Renal pelvis (tissue), 4 donors: ENCODE data around the gene HTR6. TPM values are rescaled to one million over a fixed set of nuclear protein-coding genes. Genes with fewer than 3 reads are reported as not detected.

ENCODE experiments used
- DNase-seq: peaks from one replicate; pipeline ENCODE4 v3.0.0-alpha.2; 2013
- polyA plus RNA-seq, 3 donors: library from polyadenylated mRNA; unstranded; fragments of 120-200 nt; gene quantifications; one replicate each; pipeline ENCODE4 v1.2.1, GENCODE V29; 2013; ENCODE audit not compliant: insufficient read length in 3 of 3

HTR6 gene
- polyA plus RNA-seq, 3 donors, result 2.4 to 2.7 (median 2.7) TPM

- DNase-seq, result no peak
Measured at GRCh38 chr1:19687414-19687813, 22.7 kb downstream of the HTR6 start.

- DNase-seq, result no peak
Measured at GRCh38 chr1:19688041-19688842, 23.6 kb downstream of the HTR6 start.

- DNase-seq, result no peak
Measured at GRCh38 chr1:19689085-19689757, 24.5 kb downstream of the HTR6 start.

- DNase-seq, result no peak
Measured at GRCh38 chr1:19689856-19690255, 25.2 kb downstream of the HTR6 start.

GRCh38 chr1:19690342-19690741, 25.7 kb downstream of the HTR6 start:
- no peak for DNase-seq

DNA sequence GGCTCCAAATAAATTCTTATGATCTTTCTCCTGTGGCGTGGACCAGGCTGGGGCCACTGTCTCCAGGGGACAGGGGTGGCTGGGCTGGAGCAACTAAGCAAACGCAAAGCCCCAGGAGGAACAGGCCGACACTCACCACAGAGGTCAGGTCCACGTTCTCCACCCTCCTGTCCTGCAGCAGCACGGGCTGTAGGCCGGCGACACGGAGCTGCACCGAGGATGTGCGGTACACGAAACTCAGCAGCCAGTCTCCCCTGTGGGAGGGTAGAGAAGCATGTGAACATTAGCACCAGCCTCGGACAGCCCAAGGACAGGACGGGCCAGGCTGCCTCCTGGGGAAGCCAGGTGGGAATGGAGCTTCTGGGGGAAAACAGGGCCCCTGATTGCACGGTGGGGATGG, 29.6 kb downstream of the HTR6 start:
- no peak for DNase-seq

DNA sequence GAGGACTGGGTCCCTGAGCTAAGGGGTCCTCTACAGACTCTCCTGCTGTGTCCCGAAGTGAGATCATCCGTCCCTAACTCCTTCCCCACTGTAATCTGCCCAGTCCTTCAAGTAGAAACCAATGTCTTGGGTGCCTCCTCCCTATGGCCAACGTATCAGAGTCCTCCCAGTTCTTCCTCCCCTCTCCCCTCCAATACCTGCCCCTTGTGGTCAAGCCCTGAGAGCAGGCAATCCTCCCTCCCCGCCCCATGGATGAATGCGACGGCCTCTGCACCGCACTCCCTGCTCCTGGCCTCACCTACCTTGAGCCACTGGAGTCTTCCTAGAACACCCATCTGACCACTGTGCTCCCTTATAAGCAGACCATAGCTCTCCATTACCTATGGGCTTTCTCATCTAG, 31.1 kb downstream of the HTR6 start:
- no peak for DNase-seq

- DNase-seq, result no peak
Measured at GRCh38 chr1:19696820-19697219, 32.1 kb downstream of the HTR6 start.

- no peak for DNase-seq
Measured at GRCh38 chr1:19698181-19698580, 33.5 kb downstream of the HTR6 start.

GRCh38 chr1:19700079-19700777, 35.6 kb downstream of the HTR6 start:
- no peak for DNase-seq

- DNase-seq, result no peak
Measured at GRCh38 chr1:19703280-19703679, 38.6 kb downstream of the HTR6 start.

- peak; percentile 65 for DNase-seq
Measured at GRCh38 chr1:19704247-19705113, 39.8 kb downstream of the HTR6 start.

DNA sequence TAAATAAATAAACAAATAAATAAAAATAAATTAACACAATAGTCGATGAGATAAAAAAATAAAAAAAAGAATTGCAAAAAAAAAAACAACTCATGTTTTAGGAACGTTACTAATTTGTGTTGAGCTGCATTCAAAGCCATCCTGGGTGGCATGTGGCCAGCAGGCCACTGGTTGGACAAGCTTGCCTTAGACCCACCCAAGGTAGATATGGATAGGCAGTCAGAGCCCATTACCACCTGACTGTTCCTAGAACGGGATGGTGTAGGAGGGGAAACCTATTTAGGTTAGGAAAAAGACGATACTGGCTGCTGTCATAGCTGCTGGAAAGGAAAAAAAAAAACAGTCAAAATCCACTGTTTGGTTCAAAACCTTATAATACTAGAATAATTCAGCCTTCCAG, 40.8 kb downstream of the HTR6 start:
- DNase-seq, result no peak

DNA sequence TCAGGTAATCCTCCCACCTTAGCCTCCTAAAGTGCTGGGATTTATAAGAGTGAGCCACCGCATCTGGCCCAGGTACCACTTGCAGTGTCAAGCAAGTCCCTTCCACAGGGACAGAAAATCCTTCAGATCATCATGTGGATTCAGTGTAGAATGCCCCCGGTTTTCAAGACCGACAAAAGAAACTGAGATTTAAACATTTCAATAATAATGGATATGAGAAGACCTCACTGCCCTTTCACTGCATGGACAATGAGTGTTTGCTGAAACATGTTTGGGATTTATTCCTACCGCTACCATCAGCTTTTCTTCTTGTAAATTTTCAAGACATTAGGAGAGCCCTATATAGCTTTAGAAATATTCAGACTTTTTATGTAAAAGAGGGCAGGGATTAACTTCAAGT, 41.5 kb downstream of the HTR6 start:
- no peak for DNase-seq

DNA sequence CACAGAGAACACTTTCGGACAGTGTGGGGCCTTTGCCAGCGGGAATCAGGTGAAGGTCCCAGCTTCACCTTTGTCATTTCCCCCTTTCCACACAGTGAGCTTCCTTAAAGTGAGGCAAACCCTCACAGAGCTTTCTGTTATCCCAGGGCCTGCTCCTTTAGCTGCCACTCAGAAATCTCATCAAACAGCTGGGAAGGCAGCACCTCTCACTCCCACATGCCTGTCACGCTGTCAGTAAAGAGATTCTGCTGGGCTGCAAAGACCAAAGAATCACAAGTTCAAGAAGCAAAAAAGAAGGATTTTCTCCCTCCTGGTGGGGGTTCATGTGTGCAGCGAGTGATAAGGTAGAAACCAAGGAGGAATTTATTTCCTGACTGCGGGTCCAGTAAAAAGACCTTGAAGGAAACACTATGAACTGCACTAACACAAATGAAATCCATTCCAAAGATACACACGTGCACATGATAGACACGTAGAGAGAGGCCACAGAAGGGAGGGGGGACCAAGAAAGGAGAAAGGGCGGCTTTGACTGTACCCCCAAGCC, 44.0 kb downstream of the HTR6 start:
- DNase-seq, result no peak

- DNase-seq, result no peak
Measured at GRCh38 chr1:19709260-19709793, 44.7 kb downstream of the HTR6 start.

DNA sequence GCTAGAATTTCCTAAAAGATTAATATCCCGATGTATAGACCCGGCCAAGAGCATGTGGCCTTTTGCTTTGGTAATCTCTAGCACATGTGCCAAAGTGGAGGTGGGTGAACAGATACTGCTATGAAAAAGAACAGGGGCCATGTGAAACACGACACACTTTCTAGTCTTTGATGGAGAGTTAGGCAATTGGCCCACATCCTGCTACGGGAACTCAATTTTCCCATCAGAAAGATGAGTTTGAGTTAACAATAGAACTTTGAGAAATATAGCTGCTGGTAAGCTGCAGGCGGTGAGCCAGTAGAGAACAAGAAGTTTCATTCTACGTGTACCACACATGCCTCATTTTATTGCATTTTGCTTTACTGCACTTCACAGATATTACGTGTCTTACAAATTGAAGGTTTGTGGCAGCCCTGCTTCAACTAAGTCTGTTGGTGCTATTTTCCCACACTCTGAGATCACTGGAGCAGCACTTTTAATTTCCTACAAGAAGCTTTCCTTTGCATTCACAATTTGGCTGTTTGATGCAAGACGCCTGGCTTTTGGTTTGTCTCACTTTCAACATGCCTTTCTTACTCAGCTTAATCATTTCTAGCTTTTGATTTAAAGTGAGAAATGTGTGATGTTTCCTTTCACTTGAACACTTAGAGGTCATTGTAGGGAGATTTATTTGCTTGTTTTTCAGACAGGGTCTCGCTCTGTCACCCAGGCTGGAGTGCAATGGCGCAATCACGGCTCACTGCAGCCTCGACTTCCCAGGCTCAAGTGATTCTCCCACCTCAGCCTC, 46.3 kb downstream of the HTR6 start:
- peak; percentile 74 for DNase-seq

DNA sequence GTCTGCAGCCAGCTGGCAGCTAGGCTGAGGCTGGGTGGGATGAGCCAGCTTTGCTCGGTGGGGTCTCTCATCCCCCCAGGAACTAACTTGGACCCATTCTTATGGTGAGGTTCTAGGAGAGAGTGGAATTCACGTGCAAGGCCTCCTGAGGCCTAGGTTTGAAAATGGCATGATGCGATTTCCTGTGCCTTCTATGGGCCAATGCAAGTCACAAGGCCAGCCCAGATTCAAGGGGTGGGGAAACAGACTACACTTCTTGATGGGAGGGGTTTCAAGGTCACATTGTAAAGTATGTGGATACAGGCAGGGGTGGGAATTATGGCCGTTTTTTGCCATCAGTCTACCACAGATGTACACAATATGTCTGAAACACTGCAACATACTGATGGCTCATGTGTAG, 48.3 kb downstream of the HTR6 start:
- no peak for DNase-seq

DNA sequence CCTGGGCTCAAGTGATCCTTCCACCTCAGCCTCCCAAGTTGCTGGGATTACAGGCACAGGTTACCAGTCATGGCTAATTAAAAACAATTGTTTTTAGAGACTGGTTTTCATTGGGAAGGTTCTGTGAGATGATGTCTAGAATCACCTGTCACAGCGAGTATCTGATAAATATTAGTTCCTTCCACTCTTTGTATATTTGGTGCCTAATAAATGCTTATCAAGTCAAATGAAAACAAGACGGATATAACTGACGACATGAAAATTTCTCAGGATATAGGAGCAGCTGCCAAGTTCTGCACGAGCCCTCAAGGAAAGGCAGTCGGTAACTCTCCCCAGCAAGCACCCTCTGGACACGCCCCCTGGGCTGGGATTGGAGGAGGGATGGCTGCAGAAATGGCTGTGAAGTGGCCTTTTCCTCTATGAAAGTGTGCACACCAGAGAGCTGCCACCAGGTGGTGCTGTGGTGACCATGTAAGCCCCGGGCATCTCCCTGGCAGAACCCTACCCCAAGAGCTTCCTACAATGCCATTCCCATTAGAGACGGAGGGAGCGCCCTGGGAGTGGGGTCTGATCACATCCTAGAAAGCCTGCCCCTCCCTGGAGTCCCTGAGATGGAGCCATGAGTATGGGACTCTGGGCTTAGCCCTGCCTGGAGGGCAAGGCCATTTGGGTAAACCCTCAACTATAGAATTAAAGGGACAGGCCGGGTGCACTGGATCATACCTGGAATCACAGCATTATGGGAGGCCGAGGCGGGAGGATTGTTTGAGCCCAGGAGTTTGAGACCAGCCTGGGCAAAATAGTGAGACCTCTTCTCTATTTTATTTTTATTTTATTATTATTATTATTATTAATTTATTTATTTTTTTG, 50.9 kb downstream of the HTR6 start:
- peak; percentile 95 for DNase-seq

DNA sequence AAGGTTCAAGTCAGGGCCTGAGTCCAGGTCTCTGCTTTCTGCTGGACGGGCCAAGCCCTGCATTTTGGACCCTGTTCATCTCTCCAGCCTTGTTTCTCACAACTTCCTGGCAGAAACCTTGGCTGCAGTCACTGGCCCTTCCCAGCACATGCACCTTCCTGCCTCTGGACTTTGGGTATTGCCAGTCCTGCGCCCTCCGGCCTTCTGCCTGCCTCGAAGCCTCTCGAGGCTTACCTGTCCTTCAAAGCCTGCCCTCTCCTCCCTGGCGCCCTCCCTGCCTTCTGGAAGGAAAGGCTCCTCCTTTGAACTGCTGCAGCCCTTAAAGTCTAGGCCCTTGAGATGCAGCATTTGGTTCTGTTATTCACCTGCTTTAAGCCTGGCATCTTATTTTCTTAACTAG, 52.8 kb downstream of the HTR6 start:
- DNase-seq, result no peak
